ENCODE results near the gene PIBF1. TPM values are rescaled to one million over a fixed set of nuclear protein-coding genes. Genes with fewer than 3 reads are reported as not detected.

Gene PIBF1
- total RNA-seq, 4 donors from 2014 or later = 8.2 to 30.8 (median 14.3) TPM

GRCh38 chr13:72886272-72887067, 104.5 kb downstream of the PIBF1 start:
- peaks cover 0 to 20% (median 2%) of the 10 kb centered on the region in 4 donors for H3K4me1 ChIP-seq
- intact Hi-C loops (cut with DNase I; ENCODE audit: low total_unique reads) = no loop called here
- in situ Hi-C loops (cut with MboI; ENCODE audit: low pct_ligation_motif_present in 1 of 4, low pct_unique_long_range_greater_than_20kb in 1 of 4, low sequenced_read_pairs in 3 of 4) = no loop called here
- no peaks in the 10 kb centered on the region for H3K9me3 ChIP-seq
- no peaks in the 10 kb centered on the region for H3K36me3 ChIP-seq
- H3K4me3 ChIP-seq = no peak overlapping the region
- 55 to 60% methylated on average over 5 of the region's 5 CpGs for WGBS, 2 donors (ENCODE audit: low coverage in 1 of 2)
- TF ChIP-seq, protein P1, sequence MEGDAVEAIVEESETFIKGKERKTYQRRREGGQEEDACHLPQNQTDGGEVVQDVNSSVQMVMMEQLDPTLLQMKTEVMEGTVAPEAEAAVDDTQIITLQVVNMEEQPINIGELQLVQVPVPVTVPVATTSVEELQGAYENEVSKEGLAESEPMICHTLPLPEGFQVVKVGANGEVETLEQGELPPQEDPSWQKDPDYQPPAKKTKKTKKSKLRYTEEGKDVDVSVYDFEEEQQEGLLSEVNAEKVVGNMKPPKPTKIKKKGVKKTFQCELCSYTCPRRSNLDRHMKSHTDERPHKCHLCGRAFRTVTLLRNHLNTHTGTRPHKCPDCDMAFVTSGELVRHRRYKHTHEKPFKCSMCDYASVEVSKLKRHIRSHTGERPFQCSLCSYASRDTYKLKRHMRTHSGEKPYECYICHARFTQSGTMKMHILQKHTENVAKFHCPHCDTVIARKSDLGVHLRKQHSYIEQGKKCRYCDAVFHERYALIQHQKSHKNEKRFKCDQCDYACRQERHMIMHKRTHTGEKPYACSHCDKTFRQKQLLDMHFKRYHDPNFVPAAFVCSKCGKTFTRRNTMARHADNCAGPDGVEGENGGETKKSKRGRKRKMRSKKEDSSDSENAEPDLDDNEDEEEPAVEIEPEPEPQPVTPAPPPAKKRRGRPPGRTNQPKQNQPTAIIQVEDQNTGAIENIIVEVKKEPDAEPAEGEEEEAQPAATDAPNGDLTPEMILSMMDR (IDR thresholded peaks at IDR 0.05) = no peak
- TF ChIP-seq POLR2AphosphoS5 (IDR thresholded peaks at IDR 0.05) (no peak), POLR2A (IDR thresholded peaks at IDR 0.05) (no peak), EP300 (IDR thresholded peaks at IDR 0.05; ENCODE audit: low read depth) (no peak)
- DNase-seq = no peak
- no peak overlapping the region for H3K27ac ChIP-seq
- H3K27me3 ChIP-seq = no peaks in the 10 kb centered on the region

- H3K4me3 ChIP-seq = no peak overlapping the region
- no peak overlapping the region for H3K27ac ChIP-seq
- H3K4me1 ChIP-seq = peaks cover 0 to 15% (median 2%) of the 10 kb centered on the region in 4 donors
- in situ Hi-C loops (cut with MboI; ENCODE audit: low pct_ligation_motif_present in 1 of 4, low pct_unique_long_range_greater_than_20kb in 1 of 4, low sequenced_read_pairs in 3 of 4) = no loop called here
- TF ChIP-seq, protein P1 (IDR thresholded peaks at IDR 0.05) = no peak
- no peak for TF ChIP-seq POLR2AphosphoS5 (IDR thresholded peaks at IDR 0.05)
- no peak for TF ChIP-seq POLR2A (IDR thresholded peaks at IDR 0.05)
- TF ChIP-seq EP300 (IDR thresholded peaks at IDR 0.05; ENCODE audit: low read depth) = no peak
- DNase-seq = no peak
- WGBS, 2 donors (ENCODE audit: low coverage in 1 of 2) = 100% methylated on average over 1 of the region's 1 CpG
- intact Hi-C loops (cut with DNase I; ENCODE audit: low total_unique reads) = no loop called here
- no peaks in the 10 kb centered on the region for H3K27me3 ChIP-seq
- H3K36me3 ChIP-seq = no peaks in the 10 kb centered on the region
- H3K9me3 ChIP-seq = no peaks in the 10 kb centered on the region
Measured at GRCh38 chr13:72889495-72889894, 107.6 kb downstream of the PIBF1 start.

DNA sequence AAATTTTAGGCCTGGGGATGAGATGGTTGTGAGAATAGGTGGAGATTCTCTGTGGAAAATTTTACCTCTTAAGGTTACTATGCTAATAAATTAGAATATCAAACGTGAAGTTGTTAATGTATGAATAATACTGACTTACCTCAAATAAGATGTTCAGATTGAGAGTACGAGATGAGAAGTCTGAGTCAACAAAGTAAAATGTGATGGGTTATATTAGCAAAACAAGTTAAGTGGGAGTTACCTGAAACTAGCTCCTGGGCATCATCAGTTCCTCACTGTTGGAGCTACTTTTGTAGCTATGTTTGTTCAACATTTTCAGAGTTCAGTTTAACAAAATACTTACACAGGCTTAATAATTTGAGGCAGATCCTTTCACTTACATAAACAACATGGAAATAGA, 108.6 kb downstream of the PIBF1 start:
- DNase-seq = no peak
- TF ChIP-seq, protein P1 (IDR thresholded peaks at IDR 0.05) = no peak
- TF ChIP-seq POLR2AphosphoS5 (IDR thresholded peaks at IDR 0.05) = no peak
- no peak for TF ChIP-seq POLR2A (IDR thresholded peaks at IDR 0.05)
- no peak for TF ChIP-seq EP300 (IDR thresholded peaks at IDR 0.05; ENCODE audit: low read depth)
- no peaks in the 10 kb centered on the region for H3K9me3 ChIP-seq
- in situ Hi-C loops (cut with MboI; ENCODE audit: low pct_ligation_motif_present in 1 of 4, low pct_unique_long_range_greater_than_20kb in 1 of 4, low sequenced_read_pairs in 3 of 4) = no loop called here
- WGBS, 2 donors (ENCODE audit: low coverage in 1 of 2) = 75 to 87% methylated on average over 2 of the region's 2 CpGs
- intact Hi-C loops (cut with DNase I; ENCODE audit: low total_unique reads) = no loop called here
- no peaks in the 10 kb centered on the region for H3K27me3 ChIP-seq
- no peak overlapping the region for H3K27ac ChIP-seq
- H3K36me3 ChIP-seq = peaks cover 0 to 8% (median under 1%) of the 10 kb centered on the region in 4 donors
- H3K4me1 ChIP-seq = peaks cover 0 to 12% (median 2%) of the 10 kb centered on the region in 4 donors
- H3K4me3 ChIP-seq = no peak overlapping the region

DNA sequence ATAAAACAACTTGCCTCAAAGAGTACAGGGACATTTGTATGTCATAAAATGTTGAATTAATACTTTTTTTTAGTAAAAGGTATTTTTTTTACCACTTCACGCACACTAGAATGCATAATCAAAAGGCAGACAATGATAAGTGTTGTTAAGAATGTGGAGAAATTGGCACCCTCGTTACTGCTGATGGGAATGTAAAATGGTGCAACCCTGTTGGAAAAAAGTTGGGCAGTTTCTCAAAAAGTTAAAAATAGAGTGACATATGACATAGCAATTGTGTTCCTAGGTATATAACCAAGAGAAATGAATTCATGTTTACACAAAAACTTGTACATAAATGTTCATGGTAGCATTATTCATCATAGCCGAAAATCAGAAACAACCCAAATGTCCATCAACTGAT, 109.5 kb downstream of the PIBF1 start:
- intact Hi-C loops (cut with DNase I; ENCODE audit: low total_unique reads) (no loop called here), in situ Hi-C loops (cut with MboI; ENCODE audit: low pct_ligation_motif_present in 1 of 4, low pct_unique_long_range_greater_than_20kb in 1 of 4, low sequenced_read_pairs in 3 of 4) (no loop called here)
- TF ChIP-seq, protein P1 (IDR thresholded peaks at IDR 0.05) = no peak
- TF ChIP-seq POLR2A (IDR thresholded peaks at IDR 0.05) (no peak), POLR2AphosphoS5 (IDR thresholded peaks at IDR 0.05) (no peak), EP300 (IDR thresholded peaks at IDR 0.05; ENCODE audit: low read depth) (no peak)
- Histone ChIP-seq H3K36me3 (peaks cover 0 to 15% (median 3%) of the 10 kb centered on the region in 4 donors), H3K9me3 (no peaks in the 10 kb centered on the region), H3K4me1 (peaks cover 0 to 4% (median 2%) of the 10 kb centered on the region in 4 donors), H3K4me3 (no peak overlapping the region), H3K27me3 (no peaks in the 10 kb centered on the region), H3K27ac (no peak overlapping the region)
- 96 to 100% methylated on average over 3 of the region's 3 CpGs for WGBS, 2 donors (ENCODE audit: low coverage in 1 of 2)
- DNase-seq = no peak

Measured in transverse colon (tissue), 4 donors.